ENCODE measurements around the gene FOXA1.
A peak's percentile ranks its signal among the peaks of the same experiment; 100 is the strongest.

FOXA1 gene

GRCh38 chr14:37594971-37595808 lies at the start of gene FOXA1, which contains the start of gene TTC6:
FOXA1 (minus strand) TSS chr14:37595249; CDS start chr14:37594972, 277 bp downstream.
TTC6 (plus strand) TSS chr14:37595629; CDS start chr14:37622065, 26,436 bp downstream.
- DNase-seq (ENCODE audit: low read depth): no peak

GRCh38 chr14:37643701-37644100 lies 48.7 kb upstream of the FOXA1 start:
- DNase-seq (ENCODE audit: low read depth): no peak

GRCh38 chr14:37642125-37642524 lies 47.1 kb upstream of the FOXA1 start:
- DNase-seq (ENCODE audit: low read depth): no peak

- no peak for DNase-seq (ENCODE audit: low read depth)
Measured at GRCh38 chr14:37641117-37641516, 46.1 kb upstream of the FOXA1 start.

- DNase-seq (ENCODE audit: low read depth): no peak
Measured at GRCh38 chr14:37638599-37638998, 43.5 kb upstream of the FOXA1 start.

GRCh38 chr14:37637341-37637740 lies 42.3 kb upstream of the FOXA1 start:
- no peak for DNase-seq (ENCODE audit: low read depth)

GRCh38 chr14:37625597-37626595 lies 30.8 kb upstream of the FOXA1 start:
- DNase-seq (ENCODE audit: low read depth): no peak

GRCh38 chr14:37623971-37624370 lies 28.9 kb upstream of the FOXA1 start:
- DNase-seq (ENCODE audit: low read depth): no peak

- DNase-seq (ENCODE audit: low read depth): peak; percentile 5
Measured at GRCh38 chr14:37623426-37623951, 28.4 kb upstream of the FOXA1 start.

GRCh38 chr14:37622231-37622923 lies 27.3 kb upstream of the FOXA1 start:
- DNase-seq (ENCODE audit: low read depth): peak; percentile 21

GRCh38 chr14:37620856-37621255 lies 25.8 kb upstream of the FOXA1 start:
- no peak for DNase-seq (ENCODE audit: low read depth)

GRCh38 chr14:37618498-37619028 lies 23.5 kb upstream of the FOXA1 start:
- DNase-seq (ENCODE audit: low read depth): no peak

GRCh38 chr14:37617864-37618365 lies 22.9 kb upstream of the FOXA1 start:
- DNase-seq (ENCODE audit: low read depth): no peak

GRCh38 chr14:37616853-37617252 lies 21.8 kb upstream of the FOXA1 start:
- no peak for DNase-seq (ENCODE audit: low read depth)

- no peak for DNase-seq (ENCODE audit: low read depth)
Measured at GRCh38 chr14:37615582-37616289, 20.7 kb upstream of the FOXA1 start.

GRCh38 chr14:37610945-37611523 lies 16.0 kb upstream of the FOXA1 start:
- DNase-seq (ENCODE audit: low read depth): no peak

GRCh38 chr14:37608649-37609048 lies 13.6 kb upstream of the FOXA1 start:
- DNase-seq (ENCODE audit: low read depth): no peak

GRCh38 chr14:37606678-37607077 lies 11.6 kb upstream of the FOXA1 start:
- DNase-seq (ENCODE audit: low read depth): no peak

GRCh38 chr14:37603688-37604251 lies 8.7 kb upstream of the FOXA1 start:
- DNase-seq (ENCODE audit: low read depth): no peak
